Measurements from ENCODE around the gene UNC5A.

The UNC5A gene

GRCh38 chr5:176929654-176930053 is 119.3 kb downstream of the UNC5A start:
- no peak for TF ChIP-seq SIN3A (IDR thresholded peaks at IDR 0.05; ENCODE audit: borderline replicate concordance, insufficient read depth, low read length)

Measured in PFSK-1 (cell line).